Middle frontal gyrus (tissue), 1 donor: ENCODE data around the gene DESI2.
"Not testable (repeated sequence)": the region's sequence is repeated elsewhere in the genome, so short reads cannot be mapped to it uniquely, and the experiment has no call there.

Source experiments
- DNase-seq: peaks from one replicate; pipeline ENCODE4 v3.0.0-alpha.2; 2015; ENCODE audit warnings: low spot score; ENCODE audit errors: extremely low spot score

Gene DESI2

GRCh38 chr1:244704107-244704506 is 51.2 kb downstream of the DESI2 start:
- DNase-seq, result no peak

GRCh38 chr1:244705261-244706234 is 52.6 kb downstream of the DESI2 start:
- DNase-seq, result no peak

GRCh38 chr1:244709076-244709475 is 56.1 kb downstream of the DESI2 start:
- DNase-seq, result no peak

- DNase-seq, result no peak
Observed at GRCh38 chr1:244709476-244710368, 56.8 kb downstream of the DESI2 start.

GRCh38 chr1:244710474-244711062 is 57.6 kb downstream of the DESI2 start:
- no peak for DNase-seq

- no peak for DNase-seq
Observed at GRCh38 chr1:244712669-244713068, 59.7 kb downstream of the DESI2 start.

GRCh38 chr1:244713332-244713731 is 60.4 kb downstream of the DESI2 start:
- no peak for DNase-seq

- DNase-seq, result no peak
Observed at GRCh38 chr1:244727871-244728474, 75.0 kb downstream of the DESI2 start.

GRCh38 chr1:244730153-244730933 is 77.4 kb downstream of the DESI2 start:
- no peak for DNase-seq

- DNase-seq, result no peak
Observed at GRCh38 chr1:244730934-244731434, 78.1 kb downstream of the DESI2 start.

GRCh38 chr1:244731651-244732050 is 78.7 kb downstream of the DESI2 start:
- no peak for DNase-seq

- no peak for DNase-seq
Observed at GRCh38 chr1:244732851-244733450, 80.0 kb downstream of the DESI2 start.

GRCh38 chr1:244735404-244735803 is 82.5 kb downstream of the DESI2 start:
- no peak for DNase-seq

GRCh38 chr1:244735876-244736561 is 83.1 kb downstream of the DESI2 start:
- DNase-seq, result no peak

- not testable (repeated sequence) for DNase-seq
Observed at GRCh38 chr1:244739140-244739539, 86.2 kb downstream of the DESI2 start.

GRCh38 chr1:244740027-244740617 is 87.2 kb downstream of the DESI2 start:
- DNase-seq, result not testable (repeated sequence)

GRCh38 chr1:244741692-244742091 is 88.8 kb downstream of the DESI2 start:
- no peak for DNase-seq

- no peak for DNase-seq
Observed at GRCh38 chr1:244749230-244750016, 96.5 kb downstream of the DESI2 start.
